HFF-Myc (cell line): Measurements from ENCODE around the gene STARD8.
"Not testable (repeated sequence)": the region's sequence is repeated elsewhere in the genome, so short reads cannot be mapped to it uniquely, and the experiment has no call there.

ENCODE experiments used
- DNase-seq: peaks from one replicate; pipeline ENCODE4 v3.0.0-alpha.2; 2011; ENCODE audit warnings: low read depth; ENCODE audit errors: extremely low read depth
- H3K4me3 ChIP-seq: replicated peaks from 2 replicates; pipeline ENCODE4 v1.5.1; 2011; ENCODE audit warnings: low read depth, mild to moderate bottlenecking, control low read depth, low read length
- TF ChIP-seq, protein P1 (sequence below): IDR thresholded peaks from 2 replicates; pipeline ENCODE4 v1.5.1; 2012; ENCODE audit warnings: mild to moderate bottlenecking, low read depth, low read length, control low read depth; ENCODE audit errors: missing control alignments

Gene STARD8

DNA sequence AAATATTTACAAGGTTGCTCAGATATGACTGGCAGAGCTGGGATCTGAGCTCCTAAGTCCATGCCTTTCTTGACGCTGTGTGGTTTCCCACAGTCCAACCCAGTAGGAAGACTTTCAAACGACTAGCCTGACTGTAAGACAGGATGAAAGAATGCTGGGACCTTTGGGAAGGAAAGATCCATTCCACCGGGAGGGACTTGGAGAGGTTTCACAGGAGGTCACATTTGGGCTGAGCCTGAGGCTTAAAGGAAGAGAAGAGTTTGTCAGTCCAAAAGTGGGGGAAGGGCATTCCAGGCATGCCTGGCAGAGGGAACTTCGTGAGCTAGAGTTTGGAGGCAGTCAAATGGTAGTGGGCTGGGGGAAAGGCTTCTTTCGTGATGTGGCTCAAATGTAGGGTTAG, 1.5 kb downstream of the STARD8 start:
- TF ChIP-seq, protein P1, sequence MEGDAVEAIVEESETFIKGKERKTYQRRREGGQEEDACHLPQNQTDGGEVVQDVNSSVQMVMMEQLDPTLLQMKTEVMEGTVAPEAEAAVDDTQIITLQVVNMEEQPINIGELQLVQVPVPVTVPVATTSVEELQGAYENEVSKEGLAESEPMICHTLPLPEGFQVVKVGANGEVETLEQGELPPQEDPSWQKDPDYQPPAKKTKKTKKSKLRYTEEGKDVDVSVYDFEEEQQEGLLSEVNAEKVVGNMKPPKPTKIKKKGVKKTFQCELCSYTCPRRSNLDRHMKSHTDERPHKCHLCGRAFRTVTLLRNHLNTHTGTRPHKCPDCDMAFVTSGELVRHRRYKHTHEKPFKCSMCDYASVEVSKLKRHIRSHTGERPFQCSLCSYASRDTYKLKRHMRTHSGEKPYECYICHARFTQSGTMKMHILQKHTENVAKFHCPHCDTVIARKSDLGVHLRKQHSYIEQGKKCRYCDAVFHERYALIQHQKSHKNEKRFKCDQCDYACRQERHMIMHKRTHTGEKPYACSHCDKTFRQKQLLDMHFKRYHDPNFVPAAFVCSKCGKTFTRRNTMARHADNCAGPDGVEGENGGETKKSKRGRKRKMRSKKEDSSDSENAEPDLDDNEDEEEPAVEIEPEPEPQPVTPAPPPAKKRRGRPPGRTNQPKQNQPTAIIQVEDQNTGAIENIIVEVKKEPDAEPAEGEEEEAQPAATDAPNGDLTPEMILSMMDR, result no peak
- no peak for DNase-seq
- H3K4me3 ChIP-seq, result peak overlapping the region; percentile 43

GRCh38 chrX:68650491-68650890, 3.0 kb downstream of the STARD8 start:
- H3K4me3 ChIP-seq, result no peak overlapping the region
- TF ChIP-seq, protein P1, result no peak
- no peak for DNase-seq

DNA sequence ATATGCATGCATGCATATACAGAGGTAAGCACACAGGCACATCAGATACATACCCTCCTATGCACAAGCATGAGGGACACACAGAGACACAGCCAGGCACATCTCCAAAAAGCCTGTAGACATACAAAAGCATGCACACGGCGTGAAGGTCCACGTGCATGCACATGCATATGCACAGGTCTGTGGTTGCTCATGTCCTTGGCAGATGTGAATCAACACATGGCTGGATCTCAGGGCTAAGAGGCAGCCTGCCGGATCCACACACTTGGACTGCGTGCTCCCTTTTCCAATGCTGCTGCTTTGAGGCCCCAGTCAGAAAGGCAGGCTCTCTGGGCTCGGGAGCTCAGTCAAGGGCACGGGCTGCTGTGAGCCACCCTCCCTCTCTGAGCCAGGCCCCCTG, 3.6 kb downstream of the STARD8 start:
- DNase-seq, result no peak
- no peak overlapping the region for H3K4me3 ChIP-seq
- TF ChIP-seq, protein P1, result no peak

DNA sequence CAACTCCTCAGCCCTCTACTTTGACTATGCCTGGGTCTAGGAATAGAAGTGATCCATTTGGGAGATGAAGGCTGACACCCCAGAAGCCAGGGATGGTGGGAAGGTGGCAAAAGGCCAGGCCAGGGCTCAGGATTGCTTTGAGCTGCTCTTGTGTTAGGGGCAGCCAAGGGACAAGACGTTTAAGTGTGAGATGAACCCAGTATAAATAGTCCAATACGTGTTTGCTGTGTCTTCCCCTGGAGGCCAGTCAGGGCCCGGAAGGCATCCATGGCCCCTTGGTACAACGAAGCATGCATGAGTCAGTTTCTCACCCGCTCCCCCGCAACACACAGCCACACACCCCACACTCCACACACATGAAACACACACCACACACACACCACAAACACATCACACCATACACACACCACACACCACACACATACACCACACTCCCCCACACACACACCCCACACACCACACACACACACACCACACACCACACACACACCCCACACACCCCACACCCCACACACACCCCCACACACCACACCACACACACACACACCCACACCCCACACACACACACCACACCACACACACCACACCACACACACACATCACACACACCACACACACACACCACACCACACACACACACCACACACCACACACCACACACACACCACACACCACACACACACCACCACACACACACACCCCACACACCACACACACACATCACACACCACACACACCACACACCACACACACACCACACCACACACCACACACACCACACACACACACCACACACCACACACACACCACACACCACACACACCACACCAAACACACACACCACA, 5.1 kb downstream of the STARD8 start:
- H3K4me3 ChIP-seq, result no peak overlapping the region
- DNase-seq, result no peak
- TF ChIP-seq, protein P1, result no peak

DNA sequence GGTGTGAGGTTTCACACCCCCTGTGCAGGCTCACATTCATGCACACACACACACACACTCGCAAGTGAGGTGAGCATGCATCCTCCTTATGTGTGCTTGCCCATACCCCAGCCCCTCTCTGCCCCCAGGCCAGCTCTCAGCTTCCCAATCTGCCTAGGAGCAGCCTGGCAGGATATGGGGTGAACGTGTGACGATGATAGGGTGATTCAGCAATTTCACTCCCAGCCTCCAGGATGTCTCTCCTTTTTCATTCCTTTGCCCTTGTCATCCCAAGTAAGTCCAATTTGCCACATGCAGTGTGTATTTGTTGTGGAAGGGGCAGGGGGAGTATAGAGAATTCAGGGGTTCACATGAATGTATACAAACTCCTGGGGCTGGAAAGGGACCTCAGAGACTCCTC, 7.2 kb downstream of the STARD8 start:
- no peak overlapping the region for H3K4me3 ChIP-seq
- DNase-seq, result no peak
- TF ChIP-seq, protein P1, result no peak

- DNase-seq, H3K4me3 ChIP-seq: not testable (repeated sequence)
Measured at GRCh38 chrX:68656473-68656872, 9.0 kb downstream of the STARD8 start.

GRCh38 chrX:68658530-68658929, 11.1 kb downstream of the STARD8 start:
- no peak overlapping the region for H3K4me3 ChIP-seq

More at GRCh38 chrX:68658530-68658929, 11.1 kb downstream of the STARD8 start:
- no peak for DNase-seq
- TF ChIP-seq, protein P1, result no peak
